Gastrocnemius medialis (tissue), 4 donors: ENCODE measurements around the gene IFIT1.

Experiments used
- POLR2A ChIP-seq, 2 donors: fragments of 450-650 bp; IDR thresholded peaks; one replicate each; pipeline ENCODE4 v1.6.1; 2017; ENCODE audit warnings: antibody characterized with exemption in 2 of 2, mild to moderate bottlenecking in 2 of 2, moderate library complexity in 2 of 2
- TF ChIP-seq, protein P1 (sequence below), 5 experiments: fragments of 450-650 bp in 3 of 5; fragments of 200-600 bp in 2 of 5; sonication (generic) in 2 of 5; IDR thresholded peaks in 4 of 5; conservative IDR thresholded peaks in 1 of 5; 1 replicate in 4 of 5; 2 replicates in 1 of 5; pipeline ENCODE4 v1.5.1; 2016 to 2019; ENCODE audit warnings: antibody characterized with exemption in 5 of 5, mild to moderate bottlenecking in 3 of 5, moderate library complexity in 3 of 5

GRCh38 chr10:89343089-89343767 is 49.2 kb upstream of the IFIT1 start:
- TF ChIP-seq, protein P1, sequence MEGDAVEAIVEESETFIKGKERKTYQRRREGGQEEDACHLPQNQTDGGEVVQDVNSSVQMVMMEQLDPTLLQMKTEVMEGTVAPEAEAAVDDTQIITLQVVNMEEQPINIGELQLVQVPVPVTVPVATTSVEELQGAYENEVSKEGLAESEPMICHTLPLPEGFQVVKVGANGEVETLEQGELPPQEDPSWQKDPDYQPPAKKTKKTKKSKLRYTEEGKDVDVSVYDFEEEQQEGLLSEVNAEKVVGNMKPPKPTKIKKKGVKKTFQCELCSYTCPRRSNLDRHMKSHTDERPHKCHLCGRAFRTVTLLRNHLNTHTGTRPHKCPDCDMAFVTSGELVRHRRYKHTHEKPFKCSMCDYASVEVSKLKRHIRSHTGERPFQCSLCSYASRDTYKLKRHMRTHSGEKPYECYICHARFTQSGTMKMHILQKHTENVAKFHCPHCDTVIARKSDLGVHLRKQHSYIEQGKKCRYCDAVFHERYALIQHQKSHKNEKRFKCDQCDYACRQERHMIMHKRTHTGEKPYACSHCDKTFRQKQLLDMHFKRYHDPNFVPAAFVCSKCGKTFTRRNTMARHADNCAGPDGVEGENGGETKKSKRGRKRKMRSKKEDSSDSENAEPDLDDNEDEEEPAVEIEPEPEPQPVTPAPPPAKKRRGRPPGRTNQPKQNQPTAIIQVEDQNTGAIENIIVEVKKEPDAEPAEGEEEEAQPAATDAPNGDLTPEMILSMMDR (IDR thresholded peaks at IDR 0.05 in 4 of 5, conservative IDR thresholded peaks at IDR 0.05 in 1 of 5) = no peak
- TF ChIP-seq POLR2A (IDR thresholded peaks at IDR 0.05) = no peak
